Right ventricle myocardium inferior (tissue), 1 donor: Measurements from ENCODE around the gene CCR8. TPM values are rescaled to one million over a fixed set of nuclear protein-coding genes. Genes with fewer than 3 reads are reported as not detected.
"Not testable (repeated sequence)": the region's sequence is repeated elsewhere in the genome, so short reads cannot be mapped to it uniquely, and the experiment has no call there.

Source experiments
- ATAC-seq: fragments of 200-7000 bp; cut with Tn5 transposase; one replicate; pipeline ENCODE4 v1.9.1; 2020; ENCODE audit warnings: mild to moderate bottlenecking, moderate library complexity
- DNase-seq: peaks from one replicate; pipeline ENCODE4 v3.0.0; 2021; ENCODE audit errors: missing footprints
- intact Hi-C: fragments of 100-400 bp; cut with DNase I; formaldehyde crosslinking; loops from one replicate; pipeline ENCODE4 v1.11.0; 2022
- total RNA-seq: library from RNA; stranded (reverse); fragmentation: NEBNext Ultra II Directional; extraction: Animal tissue kit (Norgen Biotek cat#: 25700); gene quantifications from one replicate; pipeline ENCODE4 v1.2.1, GENCODE V29; 2021
- donor health status: DM: no; HTN: yes; CAD: no; lungs with severe emphysema.

The CCR8 gene
- total RNA-seq, 1 donor from 2014 or later = not detected

DNA sequence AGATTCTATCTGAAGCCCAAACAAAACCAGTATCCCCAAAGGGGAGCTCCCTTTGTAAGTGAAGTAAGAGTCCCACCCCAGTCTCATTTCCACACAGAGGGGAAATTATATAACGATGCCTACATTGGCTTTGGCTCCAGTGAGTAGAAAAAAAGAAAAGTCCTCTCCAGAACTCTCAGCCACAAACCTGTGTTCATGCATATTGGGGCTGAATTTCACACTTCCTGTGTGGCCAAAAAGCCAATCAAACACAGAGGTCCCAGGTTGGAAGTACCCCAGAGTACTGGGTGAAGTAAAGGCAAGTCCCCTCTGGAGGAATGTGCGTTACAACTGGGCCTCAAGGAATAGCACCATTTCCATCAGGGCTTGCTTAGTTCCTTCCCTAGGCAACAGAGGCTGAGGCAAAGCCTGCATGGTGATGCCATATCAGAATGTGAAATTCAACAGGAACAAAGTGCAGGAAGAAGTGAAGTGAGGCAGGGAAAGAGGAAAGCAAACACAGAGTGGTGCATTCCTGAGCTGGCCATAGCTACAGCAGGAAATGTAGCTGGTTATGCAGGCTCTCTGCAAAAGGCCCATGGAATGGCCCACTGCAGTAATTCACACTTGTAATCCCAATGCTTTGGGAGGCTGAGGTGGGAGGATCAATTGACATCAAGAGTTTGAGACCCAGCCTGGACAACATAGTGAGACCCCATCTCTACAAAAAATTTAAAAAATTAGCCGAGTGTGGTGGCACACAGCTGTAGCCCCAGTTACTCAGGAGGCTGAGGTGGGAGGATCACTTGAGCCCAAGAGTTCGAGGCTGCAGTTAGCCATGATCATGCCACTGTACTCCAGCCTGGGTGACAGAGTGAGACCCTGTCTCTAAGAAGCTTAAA is 33.1 kb upstream of the CCR8 start:
- DNase-seq = no peak
- intact Hi-C loops = loop anchor here (10.0 kb wide), 1 partner anchor 78 kb away; no protein-coding TSS in a partner anchor
- ATAC-seq = no peak

DNA sequence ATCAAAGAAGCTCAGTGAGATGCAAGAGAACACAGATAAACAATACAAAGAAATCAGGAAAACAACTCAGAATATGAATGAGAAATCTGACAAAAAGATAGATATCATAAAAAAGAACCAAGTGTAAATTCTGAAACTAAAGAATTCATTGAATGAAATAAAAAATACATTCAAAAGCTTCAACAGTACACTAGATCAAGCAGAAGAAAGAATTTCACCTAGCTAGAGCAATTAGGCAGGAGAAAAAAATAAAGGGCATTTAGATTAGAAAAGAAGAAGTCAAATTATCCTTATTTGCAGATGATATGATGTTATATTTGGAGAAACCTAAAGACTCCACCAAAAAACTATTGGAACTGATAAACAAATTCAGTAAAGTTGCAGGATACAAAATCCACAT is 30.2 kb upstream of the CCR8 start:
- ATAC-seq (no peak), DNase-seq (no peak)
- intact Hi-C loops = loop anchor here (10.0 kb wide), 1 partner anchor 76 kb away; no protein-coding TSS in a partner anchor

DNA sequence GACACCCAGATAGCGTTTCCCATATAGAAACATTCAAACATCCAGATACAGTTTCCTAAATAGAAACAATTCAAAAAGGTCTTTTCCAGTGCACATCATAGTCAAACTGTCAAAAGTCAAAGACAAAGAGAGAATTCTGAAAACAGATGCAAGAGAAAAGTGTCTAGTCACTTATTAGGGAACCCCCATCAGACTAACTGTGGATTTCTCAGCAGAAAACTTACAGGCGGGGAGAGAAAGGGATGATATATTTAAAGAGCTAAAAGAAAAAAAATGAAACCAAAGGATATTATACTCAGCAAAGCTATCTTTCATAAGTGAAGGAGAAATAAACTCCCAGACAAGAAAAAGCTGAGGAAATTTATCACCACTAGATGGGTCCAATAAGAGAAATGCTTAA is 27.3 kb upstream of the CCR8 start:
- ATAC-seq (no peak), DNase-seq (no peak)

DNA sequence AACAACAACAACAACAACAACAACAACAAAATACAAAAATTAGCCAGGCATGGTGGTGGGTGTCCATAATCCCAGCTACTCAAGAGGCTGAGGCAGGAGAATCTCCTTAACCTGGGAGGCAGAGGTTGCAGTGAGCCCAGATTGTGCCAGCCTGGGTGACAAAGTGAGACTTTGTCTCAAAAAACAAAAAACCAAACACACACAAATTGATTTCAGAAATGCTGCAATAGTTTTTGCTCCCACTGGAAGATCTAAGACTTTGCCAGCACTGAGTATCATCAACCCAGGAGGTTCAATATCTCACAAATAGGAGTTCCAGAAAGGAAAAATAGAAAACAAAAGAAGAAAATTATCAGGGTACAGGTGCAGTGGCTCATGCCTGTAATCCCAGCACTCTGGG is 16.2 kb upstream of the CCR8 start:
- DNase-seq = no peak
- intact Hi-C loops = no loop called here
- no peak for ATAC-seq

More for the DNA sequence above, 27.3 kb upstream of the CCR8 start:
- intact Hi-C loops = no loop called here

DNA sequence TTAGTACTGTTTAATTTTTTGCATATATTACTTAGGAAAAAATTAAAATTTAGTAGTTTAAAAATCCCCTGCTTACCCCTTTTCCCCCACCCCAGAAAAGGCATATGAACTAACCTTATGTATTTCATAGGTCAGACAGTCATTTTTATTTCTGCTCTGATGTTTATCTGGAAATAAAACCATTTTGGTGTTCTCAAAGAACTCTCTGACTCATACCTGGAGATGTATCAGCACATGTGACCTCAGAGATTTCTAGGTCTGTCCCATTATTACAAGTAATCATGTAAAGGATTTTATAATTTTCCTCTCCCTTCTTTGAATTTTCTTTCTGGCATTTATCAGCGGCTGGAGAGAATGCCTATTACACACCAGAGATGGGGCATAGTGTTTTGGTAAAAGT is 14.1 kb upstream of the CCR8 start:
- ATAC-seq (no peak), DNase-seq (no peak)
- intact Hi-C loops = no loop called here

DNA sequence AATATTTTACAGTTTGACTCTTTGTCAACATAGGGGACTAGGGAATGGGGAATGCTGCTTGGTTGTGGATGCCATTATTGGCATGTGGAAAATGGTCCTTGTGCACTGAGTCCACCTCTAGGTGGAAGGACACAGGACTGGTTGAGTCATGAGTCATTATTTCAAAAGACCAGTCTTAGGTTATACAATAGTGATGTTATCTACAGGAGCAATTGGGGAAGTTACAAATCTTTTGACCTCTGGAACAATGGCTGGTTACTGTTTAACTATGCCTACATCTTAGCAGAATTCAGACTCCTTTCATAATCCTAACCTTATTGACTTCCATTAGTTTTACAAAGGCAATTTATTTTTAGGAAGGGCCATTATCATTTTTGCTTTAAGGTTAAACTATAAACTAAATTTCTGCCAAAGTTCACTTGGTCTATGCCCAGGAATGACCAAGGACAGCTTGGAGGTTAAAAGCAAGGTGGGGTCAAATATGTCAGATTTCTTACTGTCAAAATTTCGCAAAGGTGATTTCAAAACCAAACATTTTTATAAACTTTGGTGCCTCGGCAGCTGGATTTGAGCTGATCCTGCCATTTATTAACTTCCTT is 11.8 kb upstream of the CCR8 start:
- ATAC-seq (no peak), DNase-seq (no peak)
- intact Hi-C loops = no loop called here

DNA sequence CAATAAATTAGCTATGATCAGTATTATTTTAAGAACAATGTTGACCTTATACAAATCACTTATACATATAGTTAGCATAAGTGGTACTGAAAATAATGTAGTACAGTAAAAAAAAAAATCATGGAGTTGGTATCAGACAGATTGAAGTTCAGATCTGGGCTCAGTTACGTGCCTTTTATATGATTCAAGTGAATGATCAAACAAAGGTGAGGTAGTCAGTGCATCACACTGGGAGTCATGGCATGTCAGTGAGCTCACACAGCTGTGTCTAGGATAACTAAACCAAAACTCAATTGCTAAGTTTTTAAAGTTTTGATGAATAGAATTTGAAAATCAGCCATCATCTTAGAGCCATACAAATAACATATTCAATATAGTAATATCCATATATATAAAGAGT is 11.2 kb upstream of the CCR8 start:
- DNase-seq (no peak), ATAC-seq (no peak)
- intact Hi-C loops = no loop called here

DNA sequence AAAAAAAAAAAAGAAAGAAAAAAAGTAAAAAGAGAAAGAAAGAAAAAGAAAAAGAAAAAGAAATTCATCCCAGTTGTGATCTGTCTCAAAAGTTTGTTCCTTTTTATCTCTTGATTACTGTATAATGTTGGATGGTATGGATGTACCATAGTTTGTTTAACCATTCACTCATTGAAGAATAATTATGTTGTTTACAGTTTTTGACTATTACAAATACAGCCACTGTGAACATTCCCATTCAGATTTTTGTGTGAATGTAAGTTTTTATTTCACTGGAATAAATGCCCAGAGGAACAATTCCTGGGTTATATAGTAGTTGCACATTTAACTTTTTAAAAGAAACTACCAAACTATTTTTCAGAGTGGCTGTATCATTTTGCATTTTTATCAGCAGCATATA is 10.3 kb upstream of the CCR8 start:
- ATAC-seq = no peak
- DNase-seq = no peak
- intact Hi-C loops = no loop called here

DNA sequence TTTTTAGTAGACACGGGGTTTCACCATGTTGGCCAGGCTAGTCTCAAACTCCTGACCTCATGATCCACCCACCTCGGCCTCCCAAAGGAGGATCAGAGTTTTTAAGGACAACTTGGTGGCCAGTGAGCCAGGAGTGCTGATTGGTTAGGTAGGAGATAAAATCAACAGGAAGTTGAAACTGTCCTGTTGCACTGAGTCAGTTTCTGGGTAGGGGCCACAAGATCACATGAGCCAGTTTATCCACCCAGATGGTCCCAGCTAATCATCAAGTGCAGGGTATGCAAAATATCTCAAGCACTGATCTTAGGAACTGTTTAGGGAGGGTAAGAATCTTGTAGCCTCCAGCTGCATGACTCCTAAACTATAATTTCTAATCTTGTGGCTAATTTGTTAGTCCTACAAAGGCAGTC is 7.9 kb upstream of the CCR8 start:
- intact Hi-C loops, ATAC-seq, DNase-seq: not testable (repeated sequence)

DNA sequence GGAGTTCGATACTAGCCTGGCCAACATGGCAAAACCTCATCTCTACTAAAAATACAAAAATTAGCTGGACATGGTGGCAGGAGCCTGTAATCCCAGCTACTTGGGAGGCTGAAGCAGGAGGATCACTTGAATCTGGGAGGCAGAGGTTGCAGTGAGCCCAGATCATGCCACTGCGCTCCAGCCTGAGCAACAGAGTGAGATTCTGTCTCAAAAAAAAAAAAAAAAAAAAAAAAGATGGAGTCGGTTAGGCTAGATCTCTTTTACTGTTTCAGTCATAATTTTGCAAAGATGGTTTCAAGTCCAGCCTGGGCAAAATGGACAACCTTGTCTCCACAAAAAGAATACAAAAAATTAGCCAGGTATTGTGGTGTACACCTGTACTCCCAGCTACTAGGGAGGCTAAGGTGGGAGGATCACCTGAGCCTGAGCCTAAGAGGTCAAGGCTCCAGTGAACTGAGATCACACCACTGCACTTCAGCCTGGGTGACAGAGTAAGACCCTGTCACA is 7.2 kb upstream of the CCR8 start:
- intact Hi-C loops, ATAC-seq, DNase-seq: not testable (repeated sequence)

DNA sequence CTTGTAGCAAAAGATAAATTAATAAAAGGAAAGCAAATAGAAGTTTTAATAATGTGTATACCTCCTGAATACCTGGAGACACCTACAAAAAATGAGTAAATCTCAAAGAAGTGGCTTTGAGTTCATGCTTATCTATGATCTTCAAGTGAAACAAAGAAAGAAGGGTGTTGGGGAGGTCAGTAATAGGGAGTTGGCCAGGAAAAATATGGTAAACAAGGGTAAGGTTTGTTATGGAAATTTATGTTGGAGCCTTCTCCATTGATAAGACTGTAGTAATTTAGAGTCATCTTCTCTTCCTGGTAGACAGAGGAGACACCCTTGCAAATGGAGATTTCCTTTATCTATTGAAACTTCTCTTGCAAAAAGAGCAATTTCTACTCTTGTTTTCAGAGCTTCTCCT is 6.6 kb upstream of the CCR8 start:
- DNase-seq = no peak
- no peak for ATAC-seq
- intact Hi-C loops = no loop called here

DNA sequence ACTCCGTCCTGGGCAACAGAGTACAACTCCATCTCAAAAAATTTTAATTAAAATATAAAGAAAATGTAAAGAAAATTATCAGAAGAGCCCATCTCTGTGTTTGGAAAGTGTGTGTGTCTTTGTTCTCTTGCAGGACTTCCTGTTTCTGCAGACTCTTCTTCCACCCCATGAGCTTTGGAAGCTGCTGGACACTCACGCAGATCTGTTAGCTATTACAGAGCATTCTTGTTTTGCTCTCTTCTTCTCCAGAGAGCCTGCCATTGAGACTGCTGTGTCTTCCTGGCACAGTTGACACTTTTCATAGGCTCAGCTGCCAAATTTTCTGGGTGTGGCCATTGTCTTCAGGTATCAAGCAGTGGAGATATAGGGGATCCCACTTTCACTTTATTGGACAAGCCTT is 6.0 kb upstream of the CCR8 start:
- ATAC-seq (no peak), DNase-seq (no peak)
- intact Hi-C loops = no loop called here

DNA sequence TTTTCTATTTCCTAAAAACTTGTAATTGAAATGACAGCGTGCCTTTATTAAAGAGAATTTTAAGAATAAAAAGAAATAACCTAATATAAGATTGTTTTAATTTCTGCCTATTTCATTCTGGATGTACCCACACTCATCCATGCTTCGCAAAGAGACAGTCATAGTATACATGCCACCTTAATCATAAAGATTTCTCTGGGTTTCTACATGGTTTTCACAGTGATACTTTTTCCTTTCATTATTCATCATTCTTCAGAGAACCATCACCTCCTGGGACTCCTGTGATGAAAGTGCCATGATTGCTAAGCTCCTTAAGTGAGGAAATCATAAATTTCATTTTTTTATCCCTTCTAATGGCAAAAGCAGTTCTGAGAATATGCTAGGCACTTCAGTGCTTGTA is 4.3 kb upstream of the CCR8 start:
- no peak for ATAC-seq
- DNase-seq = no peak
- intact Hi-C loops = no loop called here

DNA sequence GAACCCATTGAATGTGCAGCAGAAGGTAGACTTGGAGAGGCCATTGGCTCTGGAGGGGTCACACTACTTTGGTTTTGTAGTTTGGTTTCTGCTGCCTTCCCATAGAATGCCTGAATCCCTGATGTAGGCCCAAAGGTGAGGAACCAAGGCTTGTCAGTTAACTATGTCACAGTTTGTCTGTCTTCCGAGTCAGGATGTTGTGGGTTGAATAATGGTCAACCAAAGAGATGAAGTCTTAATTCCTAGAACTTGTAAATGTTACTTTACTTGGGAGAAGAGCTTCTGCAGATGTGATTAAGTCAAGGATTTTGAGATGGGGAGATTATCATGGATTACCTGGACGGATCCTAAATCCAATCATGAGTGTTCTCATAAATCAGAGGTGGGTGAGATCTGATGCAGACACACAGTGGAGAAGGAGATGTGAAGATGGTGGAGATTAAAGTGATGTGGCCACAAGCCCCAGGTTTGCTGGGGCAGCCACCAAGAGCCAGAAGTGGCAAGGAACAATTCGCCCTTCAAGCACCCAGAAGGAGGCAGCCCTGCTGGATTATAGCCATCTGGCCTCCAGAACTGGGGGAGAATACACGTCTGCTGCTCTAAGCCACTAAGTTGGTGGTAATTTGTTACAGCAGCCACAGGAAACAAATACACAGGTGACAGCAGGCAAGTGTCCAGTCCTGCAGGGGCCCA is 2.3 kb upstream of the CCR8 start:
- intact Hi-C loops = no loop called here

DNA sequence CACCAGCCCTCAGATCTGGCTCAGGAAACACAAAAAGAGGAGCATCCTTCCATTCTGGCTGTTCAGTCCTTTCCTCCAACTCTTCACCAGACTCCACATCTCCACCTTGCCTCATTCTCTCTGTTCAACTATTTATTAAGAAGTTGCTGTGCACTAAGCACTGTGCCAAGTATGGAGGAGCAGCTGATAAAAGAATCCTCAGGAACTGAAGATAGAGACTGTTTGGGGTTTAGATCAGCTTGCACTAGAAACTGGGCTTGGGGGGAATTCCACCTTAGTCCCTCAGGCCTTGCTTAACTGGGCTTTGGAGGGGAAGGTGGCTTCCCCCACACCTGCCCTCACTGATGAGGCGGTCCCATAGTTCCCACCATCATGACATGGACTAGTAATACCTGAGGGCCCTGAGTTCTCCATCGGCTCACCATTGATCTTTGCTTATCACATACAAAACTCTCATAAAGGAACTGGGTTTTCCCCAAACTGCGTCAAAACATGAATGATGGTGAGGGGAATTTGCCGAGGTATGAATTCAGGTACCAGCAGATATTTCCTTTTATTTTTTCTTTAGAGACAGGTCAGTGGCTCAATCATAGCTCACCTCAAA is 1.7 kb upstream of the CCR8 start:
- intact Hi-C loops = no loop called here
- ATAC-seq = no peak
- no peak for DNase-seq

More for the DNA sequence above, 2.3 kb upstream of the CCR8 start:
- no peak for DNase-seq
- ATAC-seq = no peak

DNA sequence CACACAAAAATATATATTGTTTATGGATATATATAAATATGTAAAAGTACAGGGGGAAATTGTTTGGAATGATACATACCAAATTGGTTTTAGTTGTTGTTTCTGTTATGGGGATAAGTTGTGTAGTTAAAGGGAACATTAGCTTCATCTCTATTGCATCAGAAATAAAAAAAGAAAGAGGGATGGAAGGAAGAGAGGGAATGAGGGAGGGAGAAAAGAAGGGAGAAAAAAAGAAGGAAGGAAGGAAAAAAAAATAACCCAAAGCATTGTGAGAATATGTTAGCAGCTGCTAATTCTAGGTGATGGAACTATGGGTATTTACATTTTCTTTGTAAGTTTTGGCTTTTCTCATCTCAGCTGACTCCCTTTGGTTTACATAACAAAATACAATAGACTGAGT is 1.3 kb downstream of the CCR8 start:
- ATAC-seq = no peak
- no peak for DNase-seq
- intact Hi-C loops = no loop called here

DNA sequence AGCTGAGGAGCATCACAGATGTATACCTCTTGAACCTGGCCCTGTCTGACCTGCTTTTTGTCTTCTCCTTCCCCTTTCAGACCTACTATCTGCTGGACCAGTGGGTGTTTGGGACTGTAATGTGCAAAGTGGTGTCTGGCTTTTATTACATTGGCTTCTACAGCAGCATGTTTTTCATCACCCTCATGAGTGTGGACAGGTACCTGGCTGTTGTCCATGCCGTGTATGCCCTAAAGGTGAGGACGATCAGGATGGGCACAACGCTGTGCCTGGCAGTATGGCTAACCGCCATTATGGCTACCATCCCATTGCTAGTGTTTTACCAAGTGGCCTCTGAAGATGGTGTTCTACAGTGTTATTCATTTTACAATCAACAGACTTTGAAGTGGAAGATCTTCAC is 3.0 kb downstream of the CCR8 start:
- DNase-seq (no peak), ATAC-seq (peak; percentile 91)
- intact Hi-C loops = no loop called here

DNA sequence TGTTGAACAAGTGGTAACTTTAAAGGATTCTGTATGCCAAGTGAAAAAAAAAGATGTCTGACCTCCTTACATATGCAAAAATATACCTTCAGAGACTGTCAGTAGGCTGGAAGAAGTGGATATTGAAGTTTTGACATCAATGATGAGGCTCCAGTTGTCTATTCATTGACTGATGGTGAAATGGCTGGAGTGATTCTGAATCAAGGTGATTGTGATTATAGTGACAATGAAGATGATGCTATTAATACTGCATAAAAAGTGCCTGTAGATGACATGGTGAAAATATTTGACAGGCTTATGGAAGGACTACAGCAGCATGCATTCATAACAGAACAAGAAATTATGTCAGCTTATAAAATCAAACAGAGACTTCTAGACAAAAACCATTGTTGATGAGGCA is 4.1 kb downstream of the CCR8 start:
- intact Hi-C loops = no loop called here
- DNase-seq = no peak
- no peak for ATAC-seq

DNA sequence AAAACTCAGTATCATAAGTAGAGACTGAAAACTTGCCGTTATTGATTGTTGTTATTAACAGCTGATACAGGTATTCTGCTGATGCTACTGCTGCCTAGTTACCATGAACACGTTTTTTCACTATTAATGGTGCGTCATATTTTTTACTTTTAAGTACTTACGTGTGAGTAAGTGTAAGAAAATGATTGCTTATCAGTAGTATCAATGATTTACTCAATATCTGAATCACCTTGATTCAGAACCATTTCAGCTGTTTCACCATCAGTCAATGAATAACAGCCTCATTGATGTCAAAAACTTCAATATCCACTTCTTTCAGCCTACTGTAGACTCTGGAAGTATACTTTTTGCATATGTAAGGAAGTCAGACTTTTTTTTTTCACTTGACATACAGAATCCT is 4.7 kb downstream of the CCR8 start:
- intact Hi-C loops = no loop called here
- no peak for ATAC-seq

More for the DNA sequence above, 4.7 kb downstream of the CCR8 start:
- no peak for DNase-seq
